Measurements from ENCODE around the gene GARNL3. TPM values are rescaled to one million over a fixed set of nuclear protein-coding genes. Genes with fewer than 3 reads are reported as not detected.

The GARNL3 gene
- total RNA-seq, 2 experiments from 2014 or later: 16.1 to 17.2 TPM

- intact Hi-C loops (cut with micrococcal nuclease; ENCODE audit: unreplicated experiment): no loop called here
- H4K20me1 ChIP-seq (ENCODE audit: insufficient read depth, low read length): no peaks in the 10 kb centered on the region
- CTCF ChIA-PET (ENCODE audit: unreplicated experiment): no interaction called here
These were observed 121.7 kb downstream of the GARNL3 start for GRCh38 chr9:127386249-127386648.

GRCh38 chr9:127386981-127387380 is 122.4 kb downstream of the GARNL3 start:
- POLR2A ChIA-PET: no interaction called here

More at GRCh38 chr9:127386249-127386648, 121.7 kb downstream of the GARNL3 start:
- POLR2A ChIA-PET: interaction anchor here (0.6 kb wide), 1 partner anchor 678 kb away, joined by 3 read pairs; no protein-coding TSS in a partner anchor
- Histone ChIP-seq H3K9me2 (ENCODE audit: insufficient read depth, low read length) (no peaks in the 10 kb centered on the region), H3K4me3 (ENCODE audit: low read depth, low read length, poor library complexity, severe bottlenecking) (no peak overlapping the region), H3K27ac (ENCODE audit: low read depth, low read length, poor library complexity, severe bottlenecking) (no peak overlapping the region), H3K36me3 (ENCODE audit: insufficient read depth, low read length) (no peaks in the 10 kb centered on the region), H3K9me3 (ENCODE audit: low read length) (no peaks in the 10 kb centered on the region), H2AFZ (ENCODE audit: low read length) (no peak overlapping the region), H3K4me2 (ENCODE audit: low read length) (no peak overlapping the region), H3K79me2 (ENCODE audit: insufficient read depth, low read depth, low read length) (no peaks in the 10 kb centered on the region), H3K4me1 (ENCODE audit: insufficient read depth, low read length, poor library complexity, severe bottlenecking) (peaks cover 6% of the 10 kb centered on the region)
- no peak for DNase-seq (ENCODE audit: low spot score)
- no TSS peak for BruUV-seq (replicated peaks)
- TF ChIP-seq EZH2phosphoT487 (IDR thresholded peaks at IDR 0.05; ENCODE audit: borderline replicate concordance, low read depth, low read length) (no peak), CTCF (conservative IDR thresholded peaks at IDR 0.05; ENCODE audit: low read length) (no peak)

More at GRCh38 chr9:127386981-127387380, 122.4 kb downstream of the GARNL3 start:
- Histone ChIP-seq H3K4me1 (ENCODE audit: insufficient read depth, low read length, poor library complexity, severe bottlenecking) (peaks cover 6% of the 10 kb centered on the region), H3K27ac (ENCODE audit: low read depth, low read length, poor library complexity, severe bottlenecking) (no peak overlapping the region), H4K20me1 (ENCODE audit: insufficient read depth, low read length) (no peaks in the 10 kb centered on the region), H3K79me2 (ENCODE audit: insufficient read depth, low read depth, low read length) (no peaks in the 10 kb centered on the region), H3K4me2 (ENCODE audit: low read length) (no peak overlapping the region), H3K36me3 (ENCODE audit: insufficient read depth, low read length) (no peaks in the 10 kb centered on the region), H2AFZ (ENCODE audit: low read length) (no peak overlapping the region), H3K9me3 (ENCODE audit: low read length) (no peaks in the 10 kb centered on the region), H3K4me3 (ENCODE audit: low read depth, low read length, poor library complexity, severe bottlenecking) (no peak overlapping the region), H3K9me2 (ENCODE audit: insufficient read depth, low read length) (no peaks in the 10 kb centered on the region)
- intact Hi-C loops (cut with micrococcal nuclease; ENCODE audit: unreplicated experiment): no loop called here
- no peak for DNase-seq (ENCODE audit: low spot score)
- TF ChIP-seq CTCF (conservative IDR thresholded peaks at IDR 0.05; ENCODE audit: low read length) (no peak), EZH2phosphoT487 (IDR thresholded peaks at IDR 0.05; ENCODE audit: borderline replicate concordance, low read depth, low read length) (no peak)
- CTCF ChIA-PET (ENCODE audit: unreplicated experiment): no interaction called here
- BruUV-seq (replicated peaks): no TSS peak

All from OCI-LY7 (cell line).